ENCODE results near the gene FAN1.

FAN1 gene

GRCh38 chr15:30926161-30926560 is 22.4 kb downstream of the FAN1 start:
- H3K27ac ChIP-seq: no peak overlapping the region
- TF ChIP-seq, protein P1, sequence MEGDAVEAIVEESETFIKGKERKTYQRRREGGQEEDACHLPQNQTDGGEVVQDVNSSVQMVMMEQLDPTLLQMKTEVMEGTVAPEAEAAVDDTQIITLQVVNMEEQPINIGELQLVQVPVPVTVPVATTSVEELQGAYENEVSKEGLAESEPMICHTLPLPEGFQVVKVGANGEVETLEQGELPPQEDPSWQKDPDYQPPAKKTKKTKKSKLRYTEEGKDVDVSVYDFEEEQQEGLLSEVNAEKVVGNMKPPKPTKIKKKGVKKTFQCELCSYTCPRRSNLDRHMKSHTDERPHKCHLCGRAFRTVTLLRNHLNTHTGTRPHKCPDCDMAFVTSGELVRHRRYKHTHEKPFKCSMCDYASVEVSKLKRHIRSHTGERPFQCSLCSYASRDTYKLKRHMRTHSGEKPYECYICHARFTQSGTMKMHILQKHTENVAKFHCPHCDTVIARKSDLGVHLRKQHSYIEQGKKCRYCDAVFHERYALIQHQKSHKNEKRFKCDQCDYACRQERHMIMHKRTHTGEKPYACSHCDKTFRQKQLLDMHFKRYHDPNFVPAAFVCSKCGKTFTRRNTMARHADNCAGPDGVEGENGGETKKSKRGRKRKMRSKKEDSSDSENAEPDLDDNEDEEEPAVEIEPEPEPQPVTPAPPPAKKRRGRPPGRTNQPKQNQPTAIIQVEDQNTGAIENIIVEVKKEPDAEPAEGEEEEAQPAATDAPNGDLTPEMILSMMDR (conservative IDR thresholded peaks at IDR 0.05): no peak
- TF ChIP-seq ZFX (IDR thresholded peaks at IDR 0.05): no peak

GRCh38 chr15:30927148-30927761 is 23.5 kb downstream of the FAN1 start:
- no peak overlapping the region for H3K27ac ChIP-seq
- TF ChIP-seq ZFX (IDR thresholded peaks at IDR 0.05): no peak
- TF ChIP-seq, protein P1 (conservative IDR thresholded peaks at IDR 0.05): no peak

DNA sequence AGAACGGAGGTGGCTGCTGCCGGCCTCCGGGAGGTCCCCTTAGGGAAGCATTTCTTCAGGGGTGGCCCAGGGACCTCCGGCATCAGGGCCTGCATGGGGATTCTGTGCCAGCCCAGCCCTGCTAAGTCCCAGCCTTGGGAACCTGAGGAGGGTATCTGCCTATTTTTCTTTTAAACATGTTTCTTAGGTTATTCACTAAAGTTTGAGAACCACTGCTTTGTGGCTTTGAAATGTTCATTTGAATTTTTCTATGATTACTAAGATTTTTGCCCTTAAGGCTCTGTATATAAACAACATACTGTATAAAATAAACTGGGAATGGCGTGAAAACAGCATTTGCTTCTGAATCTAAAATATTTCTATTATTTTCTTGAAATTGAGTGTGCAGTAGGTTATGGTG is 24.4 kb downstream of the FAN1 start:
- TF ChIP-seq, protein P1 (conservative IDR thresholded peaks at IDR 0.05): no peak
- no peak for TF ChIP-seq ZFX (IDR thresholded peaks at IDR 0.05)
- H3K27ac ChIP-seq: no peak overlapping the region

DNA sequence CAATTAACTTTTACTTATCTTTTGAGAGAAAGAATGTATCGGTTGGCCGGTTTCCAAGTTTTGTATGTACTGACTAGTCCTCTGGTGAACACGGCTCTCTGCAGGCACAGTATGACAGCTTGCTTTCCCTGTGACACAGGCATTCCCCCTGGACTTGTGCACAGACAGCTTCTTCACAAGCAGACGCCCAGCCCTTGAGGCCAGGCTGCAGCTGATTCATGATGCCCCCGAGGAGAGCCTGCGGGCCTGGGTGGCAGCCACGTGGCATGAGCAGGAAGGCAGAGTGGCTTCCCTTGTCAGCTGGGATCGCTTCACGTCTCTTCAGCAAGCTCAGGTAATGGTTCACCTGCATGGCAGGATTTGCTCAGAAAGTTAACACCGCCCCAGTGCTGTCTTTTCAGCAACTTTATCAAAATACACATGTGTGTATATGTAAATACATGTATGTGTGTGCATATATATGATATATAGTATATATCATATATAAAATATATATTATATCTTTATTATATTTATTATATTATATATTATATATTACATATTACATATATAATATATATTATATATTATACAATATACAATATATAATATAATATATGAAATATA is 25.5 kb downstream of the FAN1 start:
- no peak overlapping the region for H3K27ac ChIP-seq
- no peak for TF ChIP-seq ZFX (IDR thresholded peaks at IDR 0.05)
- TF ChIP-seq, protein P1 (conservative IDR thresholded peaks at IDR 0.05): no peak

- H3K27ac ChIP-seq: no peak overlapping the region
- TF ChIP-seq, protein P1 (conservative IDR thresholded peaks at IDR 0.05): no peak
- no peak for TF ChIP-seq ZFX (IDR thresholded peaks at IDR 0.05)
Observed at GRCh38 chr15:30929982-30930381, 26.3 kb downstream of the FAN1 start.

GRCh38 chr15:30930422-30930821 is 26.7 kb downstream of the FAN1 start:
- H3K27ac ChIP-seq: no peak overlapping the region
- TF ChIP-seq, protein P1 (conservative IDR thresholded peaks at IDR 0.05): no peak
- TF ChIP-seq ZFX (IDR thresholded peaks at IDR 0.05): no peak

DNA sequence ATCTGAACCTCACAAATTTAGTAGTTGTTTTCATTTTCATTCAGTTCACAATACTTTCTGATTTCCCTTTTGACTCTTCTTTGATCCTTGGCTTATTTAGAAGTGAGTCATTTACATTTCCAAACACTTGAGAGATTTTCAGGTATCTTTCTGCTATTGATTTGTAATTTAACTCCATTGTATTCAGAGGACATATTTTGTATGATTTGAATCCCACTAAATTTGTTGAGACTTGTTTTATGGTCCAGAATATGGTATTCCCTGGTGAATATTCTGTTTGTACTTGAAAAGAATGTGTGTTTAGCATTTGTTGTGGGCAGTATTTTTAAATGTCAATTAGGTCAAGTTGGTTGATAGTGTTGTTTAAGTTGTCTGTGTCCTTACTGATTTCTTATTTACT is 29.6 kb downstream of the FAN1 start:
- H3K27ac ChIP-seq: no peak overlapping the region
- TF ChIP-seq ZFX (IDR thresholded peaks at IDR 0.05): no peak
- TF ChIP-seq, protein P1 (conservative IDR thresholded peaks at IDR 0.05): no peak
